Choroid plexus epithelial cell (primary cell): ENCODE results near the gene RSF1.
"Not testable (repeated sequence)": the region's sequence is repeated elsewhere in the genome, so short reads cannot be mapped to it uniquely, and the experiment has no call there.

Experiments
- DNase-seq: peaks from one replicate; pipeline ENCODE4 v3.0.0-alpha.2; 2010; ENCODE audit warnings: low read depth
- H3K4me3 ChIP-seq: 2 replicates; pipeline ENCODE4 v1.5.1; 2011; ENCODE audit warnings: low read depth, mild to moderate bottlenecking, control low read depth, low read length, moderate library complexity
- CTCF ChIP-seq: conservative IDR thresholded peaks from 2 replicates; pipeline ENCODE4 v1.5.1; 2011; ENCODE audit warnings: low read depth, mild to moderate bottlenecking, control low read depth, inconsistent platforms, low read length, moderate library complexity

The RSF1 gene

GRCh38 chr11:77820565-77821348, at the start of gene RSF1, which contains the start of gene AAMDC:
Gene RSF1 (minus strand): TSS chr11:77820722. CDS start chr11:77820714, 8 bp downstream.
Gene AAMDC (plus strand): TSS chr11:77821144. CDS start chr11:77842497, 21,353 bp downstream.
- TF ChIP-seq CTCF, result peak; percentile 84
- peak; percentile 99 for DNase-seq
- peak within 1 kb of the TSS; percentile 89 for H3K4me3 ChIP-seq

- TF ChIP-seq CTCF, result no peak
- H3K4me3 ChIP-seq, result no peak overlapping the region
- no peak for DNase-seq
These were observed 48.2 kb upstream of the RSF1 start for GRCh38 chr11:77868744-77869143.

- TF ChIP-seq CTCF, result no peak
- no peak overlapping the region for H3K4me3 ChIP-seq
- DNase-seq, result no peak
These were observed 45.8 kb upstream of the RSF1 start for GRCh38 chr11:77866336-77866735.

- no peak overlapping the region for H3K4me3 ChIP-seq
- TF ChIP-seq CTCF, result no peak
- DNase-seq, result peak; percentile 40
These were observed 45.3 kb upstream of the RSF1 start for GRCh38 chr11:77865805-77866204.

GRCh38 chr11:77861444-77861843, 40.9 kb upstream of the RSF1 start:
- H3K4me3 ChIP-seq, DNase-seq: not testable (repeated sequence)

GRCh38 chr11:77857906-77858457, 37.5 kb upstream of the RSF1 start:
- not testable (repeated sequence) for H3K4me3 ChIP-seq, DNase-seq

- TF ChIP-seq CTCF, result no peak
- no peak overlapping the region for H3K4me3 ChIP-seq
- DNase-seq, result no peak
These were observed 34.3 kb upstream of the RSF1 start for GRCh38 chr11:77854838-77855237.

GRCh38 chr11:77851503-77851902, 31.0 kb upstream of the RSF1 start:
- no peak for TF ChIP-seq CTCF
- no peak for DNase-seq

GRCh38 chr11:77843700-77844099, 23.2 kb upstream of the RSF1 start:
- H3K4me3 ChIP-seq, DNase-seq: not testable (repeated sequence)

More at GRCh38 chr11:77851503-77851902, 31.0 kb upstream of the RSF1 start:
- H3K4me3 ChIP-seq, result no peak overlapping the region
